GM04504 (cell line): Measurements from ENCODE around the gene GRPEL2.
"Not testable (repeated sequence)": the region's sequence is repeated elsewhere in the genome, so short reads cannot be mapped to it uniquely, and the experiment has no call there.

Experiments
- DNase-seq: peaks from one replicate; pipeline ENCODE4 v3.0.0-alpha.2; 2012; ENCODE audit warnings: low read depth

The GRPEL2 gene

DNA sequence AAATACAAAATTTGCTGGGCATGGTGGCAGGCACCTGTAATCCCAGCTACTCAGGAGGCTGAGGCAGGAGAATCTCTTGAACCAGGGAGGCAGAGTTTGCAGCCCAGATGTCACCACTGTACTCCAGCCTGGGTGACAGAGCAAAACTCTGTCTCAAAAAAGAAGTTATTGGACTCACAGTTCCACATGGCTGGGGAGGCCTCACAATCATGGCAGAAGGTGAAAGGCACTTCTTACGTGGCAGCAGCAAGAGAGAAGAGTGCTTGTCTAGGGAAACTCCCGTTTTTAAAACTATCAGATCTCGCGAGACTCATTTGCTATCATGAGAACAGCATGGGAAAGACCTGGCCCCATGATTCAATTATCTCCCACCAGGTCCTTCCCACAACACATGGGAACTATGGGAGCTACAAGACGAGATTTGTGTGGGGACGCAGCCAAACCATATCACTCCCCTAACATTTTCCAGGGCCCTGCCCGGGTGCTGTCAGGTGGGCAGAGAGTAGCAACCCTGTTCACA, 53.5 kb downstream of the GRPEL2 start:
- DNase-seq: not testable (repeated sequence)

- no peak for DNase-seq
Measured at GRCh38 chr5:149399775-149400174, 54.5 kb downstream of the GRPEL2 start.

GRCh38 chr5:149400304-149400703, 55.0 kb downstream of the GRPEL2 start:
- no peak for DNase-seq

GRCh38 chr5:149401051-149401450, 55.8 kb downstream of the GRPEL2 start:
- no peak for DNase-seq

GRCh38 chr5:149402291-149402690, 57.0 kb downstream of the GRPEL2 start:
- no peak for DNase-seq
